Stomach (tissue), 19 donors: ENCODE measurements around the gene RNF113A. TPM values are rescaled to one million over a fixed set of nuclear protein-coding genes. Genes with fewer than 3 reads are reported as not detected.

ENCODE experiments used
- DNase-seq, 2 donors: peaks; one replicate each; pipeline versions ENCODE4 v3.0.0 to v3.0.0-alpha.2; 2013 to 2019
- H3K27ac ChIP-seq, 5 donors: fragments of 200-600 bp in 4 of 5; sonication (generic) in 4 of 5; one replicate each; pipeline ENCODE4 v1.5.1; 2013 to 2019; ENCODE audit warnings: mild to moderate bottlenecking in 1 of 5, moderate library complexity in 1 of 5
- H3K27me3 ChIP-seq, 3 donors: fragments of 200-600 bp; sonication (generic); one replicate each; pipeline ENCODE4 v1.5.1; 2017 to 2019; ENCODE audit warnings: mixed run types in 1 of 3
- H3K36me3 ChIP-seq, 4 donors: fragments of 200-600 bp; sonication (generic); 1 replicate in 3 of 4; 2 replicates in 1 of 4; pipeline ENCODE4 v1.5.1; 2016 to 2019
- H3K4me1 ChIP-seq, 4 donors: fragments of 200-600 bp; sonication (generic); one replicate each; pipeline ENCODE4 v1.5.1; 2016 to 2019
- H3K4me3 ChIP-seq, 4 donors: fragments of 200-600 bp; sonication (generic) in 3 of 4; one replicate each; pipeline ENCODE4 v1.5.1; 2016 to 2019; ENCODE audit warnings: mild to moderate bottlenecking in 1 of 4
- H3K9me3 ChIP-seq, 4 donors: fragments of 200-600 bp; sonication (generic); one replicate each; pipeline ENCODE4 v1.5.1; 2016 to 2019
- EP300 ChIP-seq: sonication (generic); formaldehyde crosslinking; IDR thresholded peaks from one replicate; pipeline ENCODE4 v1.6.1; 2017; ENCODE audit warnings: antibody characterized with exemption
- POLR2A ChIP-seq, 4 donors: fragments of 450-650 bp; IDR thresholded peaks; one replicate each; pipeline ENCODE4 v1.6.1; 2016; ENCODE audit warnings: antibody characterized with exemption in 4 of 4, control low read depth in 2 of 4, mild to moderate bottlenecking in 1 of 4, moderate library complexity in 1 of 4
- POLR2AphosphoS5 ChIP-seq, 3 donors: sonication (generic); formaldehyde crosslinking; IDR thresholded peaks; one replicate each; pipeline ENCODE4 v1.6.1; 2016; ENCODE audit warnings: antibody characterized with exemption in 3 of 3
- WGBS, 5 donors: extraction: QIAGEN DNeasy Blood & Tissue Kit in 3 of 5; methylation state at CpG; one replicate each; pipeline versions ENCODE4 v1.1.5 to v1.1.7; 2013 to 2018; 5-methylcytosine and 5-hydroxymethylcytosine counted together
- intact Hi-C: fragments of 100-400 bp; cut with DNase I; formaldehyde crosslinking; loops from one replicate; pipeline ENCODE4 v1.15.1; 2023; ENCODE audit warnings: low total_unique reads
- long read RNA-seq, 10 donors: transcript quantifications; one replicate each; lab custom pipeline, GENCODE V29; 2026
- polyA plus RNA-seq, 3 donors: library from polyadenylated mRNA; stranded (reverse); fragments of 200-250 nt; gene quantifications; one replicate each; pipeline ENCODE4 v1.2.3, GENCODE V29; 2013
- total RNA-seq, 5 donors: library from RNA; depleted of rRNA; stranded (reverse); fragments of >200 nt; gene quantifications; one replicate each; pipeline versions ENCODE4 v1.1.0 to v1.2.3, GENCODE V29; 2014 to 2016
- TF ChIP-seq, protein P1 (sequence below), 7 experiments: fragments of 450-650 bp in 4 of 7; fragments of 200-600 bp in 3 of 7; sonication (generic) in 3 of 7; IDR thresholded peaks; one replicate each; pipeline ENCODE4 v1.5.1; 2016 to 2019; ENCODE audit warnings: antibody characterized with exemption in 7 of 7, control low read depth in 2 of 7, mild to moderate bottlenecking in 1 of 7
- donor health status: healthy with polysubstance abuse.
- donor health status: Bipolar disorder and iron deficiency.
- donor health status: healthy.

RNF113A gene
- total RNA-seq (10 to 100 TPM in 3 of 5 donors, 1 to 10 TPM in 2; 9.5 to 42.0 (median 10.9) TPM), polyA plus RNA-seq (10 to 100 TPM; 14.4 to 26.4 (median 19.5) TPM)
- long read RNA-seq, donor 1, partial matches to known transcripts, result 0 of 3 reads
- long read RNA-seq, donor 1, other reads (novel, unspliced or antisense), result 0 of 3 reads
- long read RNA-seq, donor 2, partial matches to known transcripts, result 0 of 4 reads
- long read RNA-seq, donor 2, other reads (novel, unspliced or antisense), result 0 of 4 reads
- long read RNA-seq, donor 3, transcript RNF113A-201 (1 exons, 1,353 nt), result major isoform, 6 of 6 reads
- long read RNA-seq, donor 3, partial matches to known transcripts, result 0 of 6 reads
- long read RNA-seq, donor 3, other reads (novel, unspliced or antisense), result 0 of 6 reads
- long read RNA-seq, donor 4, partial matches to known transcripts, result 0 of 1 reads
- long read RNA-seq, donor 4, other reads (novel, unspliced or antisense), result 0 of 1 reads
- long read RNA-seq, donor 5, transcript RNF113A-201 (1 exons, 1,353 nt), result major isoform, 8 of 8 reads
- long read RNA-seq, donor 5, partial matches to known transcripts, result 0 of 8 reads
- long read RNA-seq, donor 5, other reads (novel, unspliced or antisense), result 0 of 8 reads
- long read RNA-seq, donor 6, transcript RNF113A-201 (1 exons, 1,353 nt), result major isoform, 21 of 21 reads
- long read RNA-seq, donor 6, partial matches to known transcripts, result 0 of 21 reads
- long read RNA-seq, donor 6, other reads (novel, unspliced or antisense), result 0 of 21 reads
- long read RNA-seq, donor 7, transcript RNF113A-201 (1 exons, 1,353 nt), result major isoform, 21 of 700 reads
- long read RNA-seq, donor 7, partial matches to known transcripts, result 657 of 700 reads
- long read RNA-seq, donor 7, other reads (novel, unspliced or antisense), result 22 of 700 reads
- long read RNA-seq, donor 8, transcript RNF113A-201 (1 exons, 1,353 nt), result major isoform, 8 of 8 reads
- long read RNA-seq, donor 8, partial matches to known transcripts, result 0 of 8 reads
- long read RNA-seq, donor 8, other reads (novel, unspliced or antisense), result 0 of 8 reads
- long read RNA-seq, donor 9, transcript RNF113A-201 (1 exons, 1,353 nt), result major isoform, 13 of 13 reads
- long read RNA-seq, donor 9, partial matches to known transcripts, result 0 of 13 reads
- long read RNA-seq, donor 9, other reads (novel, unspliced or antisense), result 0 of 13 reads
- long read RNA-seq, donor 10, transcript RNF113A-201 (1 exons, 1,353 nt), result major isoform, 5 of 5 reads
- long read RNA-seq, donor 10, partial matches to known transcripts, result 0 of 5 reads
- long read RNA-seq, donor 10, other reads (novel, unspliced or antisense), result 0 of 5 reads

DNA sequence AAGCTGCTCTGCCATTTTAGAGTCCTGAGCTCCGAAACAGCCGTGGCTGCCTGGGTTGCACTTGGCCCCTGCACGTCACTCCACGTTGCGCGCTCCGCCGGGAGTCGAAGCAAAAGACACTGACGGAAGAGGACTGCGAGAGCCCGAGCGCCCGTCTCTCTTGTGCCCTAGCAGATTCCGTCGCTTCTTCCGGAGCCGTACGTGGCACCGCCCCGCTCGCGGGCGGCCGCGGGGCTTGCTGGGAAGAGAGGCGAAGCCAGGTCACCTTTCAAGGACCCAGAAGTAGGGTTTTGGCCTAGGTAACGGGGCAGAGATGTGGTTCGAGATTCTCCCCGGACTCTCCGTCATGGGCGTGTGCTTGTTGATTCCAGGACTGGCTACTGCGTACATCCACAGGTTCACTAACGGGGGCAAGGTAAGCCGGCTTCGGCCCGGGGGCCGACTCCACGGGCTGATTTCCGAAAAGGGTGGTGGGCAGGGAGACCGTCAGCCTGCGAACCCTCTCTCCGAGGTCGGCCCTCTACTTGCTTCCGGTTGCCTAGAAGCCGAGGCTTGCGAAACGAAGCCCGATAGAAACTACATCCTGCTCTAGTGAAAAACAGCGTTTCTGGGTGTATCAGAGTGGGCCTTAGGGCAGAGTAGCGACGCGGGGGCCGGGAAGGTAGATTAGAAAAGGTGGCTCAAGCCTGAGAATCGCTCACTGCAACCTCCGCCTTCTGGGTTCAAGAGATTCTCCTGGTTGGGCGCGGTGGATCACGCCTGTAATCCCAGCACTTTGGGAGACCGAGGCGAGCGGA lies at the start of gene RNF113A, which contains the start of gene NDUFA1:
TSS of gene RNF113A (minus strand) at position 135 of the 797 bp plus-strand sequence. CDS start at position 15, 120 bp downstream.
TSS of gene NDUFA1 (plus strand) at position 234 of the 797 bp plus-strand sequence. CDS start at position 314, 80 bp downstream.
- peak within 1 kb of the TSS; percentile 81 to 94 (median 92) for H3K27ac ChIP-seq
- TF ChIP-seq, protein P1, sequence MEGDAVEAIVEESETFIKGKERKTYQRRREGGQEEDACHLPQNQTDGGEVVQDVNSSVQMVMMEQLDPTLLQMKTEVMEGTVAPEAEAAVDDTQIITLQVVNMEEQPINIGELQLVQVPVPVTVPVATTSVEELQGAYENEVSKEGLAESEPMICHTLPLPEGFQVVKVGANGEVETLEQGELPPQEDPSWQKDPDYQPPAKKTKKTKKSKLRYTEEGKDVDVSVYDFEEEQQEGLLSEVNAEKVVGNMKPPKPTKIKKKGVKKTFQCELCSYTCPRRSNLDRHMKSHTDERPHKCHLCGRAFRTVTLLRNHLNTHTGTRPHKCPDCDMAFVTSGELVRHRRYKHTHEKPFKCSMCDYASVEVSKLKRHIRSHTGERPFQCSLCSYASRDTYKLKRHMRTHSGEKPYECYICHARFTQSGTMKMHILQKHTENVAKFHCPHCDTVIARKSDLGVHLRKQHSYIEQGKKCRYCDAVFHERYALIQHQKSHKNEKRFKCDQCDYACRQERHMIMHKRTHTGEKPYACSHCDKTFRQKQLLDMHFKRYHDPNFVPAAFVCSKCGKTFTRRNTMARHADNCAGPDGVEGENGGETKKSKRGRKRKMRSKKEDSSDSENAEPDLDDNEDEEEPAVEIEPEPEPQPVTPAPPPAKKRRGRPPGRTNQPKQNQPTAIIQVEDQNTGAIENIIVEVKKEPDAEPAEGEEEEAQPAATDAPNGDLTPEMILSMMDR (IDR thresholded peaks at IDR 0.05), result no peak
- TF ChIP-seq POLR2AphosphoS5 (IDR thresholded peaks at IDR 0.05), result peak; percentile 81 to 95 (median 91)
- TF ChIP-seq EP300, result no peak
- TF ChIP-seq POLR2A (IDR thresholded peaks at IDR 0.05), result no peak
- intact Hi-C loops, result no loop called here
- peaks cover 6 to 40% (median 14%) of the 10 kb centered on the region in 4 donors for H3K4me1 ChIP-seq
- peak; percentile 87 to 94 for DNase-seq
- peaks cover 0 to 16% (median 15%) of the 10 kb centered on the region in 4 donors for H3K36me3 ChIP-seq
- WGBS, 5 donors, result 0 to 42% (median 18%) methylated on average over 32 to 62 of the region's 62 CpGs; no CpG with 5 or more reads in 1 of the 5 donors
- H3K9me3 ChIP-seq, result peaks cover 0 to 10% (median 0%) of the 10 kb centered on the region in 4 donors
- H3K4me3 ChIP-seq, result peak within 1 kb of the TSS; percentile 55 to 64 (median 58)
- H3K27me3 ChIP-seq, result no peaks in the 10 kb centered on the region

- Histone ChIP-seq H3K4me1 (no peaks in the 10 kb centered on the region), H3K36me3 (peaks cover 0 to 24% (median 11%) of the 10 kb centered on the region in 4 donors), H3K27me3 (no peaks in the 10 kb centered on the region), H3K27ac (no peak overlapping the region), H3K4me3 (no peak overlapping the region), H3K9me3 (no peaks in the 10 kb centered on the region)
- no peak for DNase-seq
- TF ChIP-seq EP300, result no peak
- TF ChIP-seq POLR2A (IDR thresholded peaks at IDR 0.05), result no peak
- no peak for TF ChIP-seq POLR2AphosphoS5 (IDR thresholded peaks at IDR 0.05)
- TF ChIP-seq, protein P1 (IDR thresholded peaks at IDR 0.05), result no peak
- intact Hi-C loops, result no loop called here
- WGBS, 5 donors, result 77 to 100% (median 94%) methylated on average over 5 of the region's 5 CpGs
These were observed 48.5 kb upstream of the RNF113A start for GRCh38 chrX:119919835-119920585.

GRCh38 chrX:119917877-119918276 lies 46.3 kb upstream of the RNF113A start:
- Histone ChIP-seq H3K36me3 (peaks cover 0 to 7% (median 0%) of the 10 kb centered on the region in 4 donors), H3K9me3 (no peaks in the 10 kb centered on the region), H3K27me3 (no peaks in the 10 kb centered on the region), H3K4me3 (no peak overlapping the region), H3K27ac (no peak overlapping the region), H3K4me1 (no peaks in the 10 kb centered on the region)
- intact Hi-C loops, result no loop called here
- TF ChIP-seq POLR2AphosphoS5 (IDR thresholded peaks at IDR 0.05) (no peak), POLR2A (IDR thresholded peaks at IDR 0.05) (no peak), EP300 (no peak)
- TF ChIP-seq, protein P1 (IDR thresholded peaks at IDR 0.05), result no peak
- no peak for DNase-seq
- 71 to 94% (median 91%) methylated on average over 2 of the region's 2 CpGs for WGBS, 5 donors
